DOHH2 (cell line): ENCODE measurements around the gene UGT2B17.

ENCODE experiments used
- CTCF ChIP-seq: fragments of 200-600 bp; sonication (generic); IDR thresholded peaks from one replicate; pipeline ENCODE4 v1.5.1; 2014; ENCODE audit warnings: antibody characterized with exemption, mild to moderate bottlenecking, low read depth, low read length; ENCODE audit not compliant: poor library complexity, severe bottlenecking
- EZH2phosphoT487 ChIP-seq: fragments of 200-600 bp; sonication (generic); IDR thresholded peaks from 2 replicates; pipeline ENCODE4 v1.6.1; 2017; ENCODE audit warnings: borderline replicate concordance, mild to moderate bottlenecking, antibody characterized with exemption, low read length, moderate library complexity, mixed read lengths

- TF ChIP-seq CTCF (peak; percentile 86), EZH2phosphoT487 (no peak)
Observed at GRCh38 chr4:68498413-68499007, 77.6 kb downstream of the UGT2B17 start.
